ENCODE data around the gene CCDC184. TPM values are rescaled to one million over a fixed set of nuclear protein-coding genes. Genes with fewer than 3 reads are reported as not detected.

CCDC184 gene
- polyA plus RNA-seq, 1 donor from 2014 or later, result 35.3 TPM

DNA sequence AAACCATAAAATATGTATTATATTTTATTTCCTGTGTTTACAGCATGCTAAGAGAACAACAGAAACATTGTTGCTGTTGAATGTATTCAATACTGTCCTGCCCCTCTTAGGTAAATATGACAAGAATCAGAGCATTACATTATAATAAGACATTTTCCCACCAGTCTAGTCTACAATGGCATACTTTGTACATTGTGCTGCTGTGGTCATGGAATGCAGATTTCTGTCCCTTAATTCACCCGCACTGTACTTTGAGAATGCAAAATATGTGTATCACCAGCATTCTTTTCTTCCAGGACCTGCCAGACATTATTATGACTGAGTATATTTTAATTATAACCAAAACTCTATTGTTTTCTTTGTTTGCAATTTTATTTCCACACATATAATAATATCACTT, 36.2 kb downstream of the CCDC184 start:
- Histone ChIP-seq H3K4me2 (ENCODE audit: low read length) (no peak overlapping the region), H4K20me1 (ENCODE audit: insufficient read depth) (no peaks in the 10 kb centered on the region), H3F3A (ENCODE audit: insufficient read depth, low read length, poor library complexity, severe bottlenecking) (no peaks in the 10 kb centered on the region), H3K9me3 (ENCODE audit: low read length) (no peaks in the 10 kb centered on the region), H3K27ac (ENCODE audit: low read length) (no peak overlapping the region), H3K9ac (ENCODE audit: low read length) (no peak overlapping the region), H3K9me2 (ENCODE audit: insufficient read depth, low read length) (no peaks in the 10 kb centered on the region), H3K36me3 (ENCODE audit: insufficient read depth, low read length) (no peaks in the 10 kb centered on the region), H3K79me2 (replicated peaks; ENCODE audit: insufficient read depth, low read length) (no peaks in the 10 kb centered on the region), H2AFZ (ENCODE audit: low read depth, low read length) (no peak overlapping the region), H3K4me3 (ENCODE audit: low read length) (no peak overlapping the region), H3K27me3 (ENCODE audit: insufficient read depth, low read depth, low read length) (no peaks in the 10 kb centered on the region)
- TF ChIP-seq RAD21 (conservative IDR thresholded peaks at IDR 0.05), result no peak
- TF ChIP-seq, protein P1, sequence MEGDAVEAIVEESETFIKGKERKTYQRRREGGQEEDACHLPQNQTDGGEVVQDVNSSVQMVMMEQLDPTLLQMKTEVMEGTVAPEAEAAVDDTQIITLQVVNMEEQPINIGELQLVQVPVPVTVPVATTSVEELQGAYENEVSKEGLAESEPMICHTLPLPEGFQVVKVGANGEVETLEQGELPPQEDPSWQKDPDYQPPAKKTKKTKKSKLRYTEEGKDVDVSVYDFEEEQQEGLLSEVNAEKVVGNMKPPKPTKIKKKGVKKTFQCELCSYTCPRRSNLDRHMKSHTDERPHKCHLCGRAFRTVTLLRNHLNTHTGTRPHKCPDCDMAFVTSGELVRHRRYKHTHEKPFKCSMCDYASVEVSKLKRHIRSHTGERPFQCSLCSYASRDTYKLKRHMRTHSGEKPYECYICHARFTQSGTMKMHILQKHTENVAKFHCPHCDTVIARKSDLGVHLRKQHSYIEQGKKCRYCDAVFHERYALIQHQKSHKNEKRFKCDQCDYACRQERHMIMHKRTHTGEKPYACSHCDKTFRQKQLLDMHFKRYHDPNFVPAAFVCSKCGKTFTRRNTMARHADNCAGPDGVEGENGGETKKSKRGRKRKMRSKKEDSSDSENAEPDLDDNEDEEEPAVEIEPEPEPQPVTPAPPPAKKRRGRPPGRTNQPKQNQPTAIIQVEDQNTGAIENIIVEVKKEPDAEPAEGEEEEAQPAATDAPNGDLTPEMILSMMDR (IDR thresholded peaks at IDR 0.05; ENCODE audit: poor library complexity, severe bottlenecking), result no peak
- no peak for TF ChIP-seq SMC3 (conservative IDR thresholded peaks at IDR 0.05; ENCODE audit: poor library complexity)
- TF ChIP-seq TAF1 (IDR thresholded peaks at IDR 0.05; ENCODE audit: low read depth), result no peak
- TF ChIP-seq, protein P2, sequence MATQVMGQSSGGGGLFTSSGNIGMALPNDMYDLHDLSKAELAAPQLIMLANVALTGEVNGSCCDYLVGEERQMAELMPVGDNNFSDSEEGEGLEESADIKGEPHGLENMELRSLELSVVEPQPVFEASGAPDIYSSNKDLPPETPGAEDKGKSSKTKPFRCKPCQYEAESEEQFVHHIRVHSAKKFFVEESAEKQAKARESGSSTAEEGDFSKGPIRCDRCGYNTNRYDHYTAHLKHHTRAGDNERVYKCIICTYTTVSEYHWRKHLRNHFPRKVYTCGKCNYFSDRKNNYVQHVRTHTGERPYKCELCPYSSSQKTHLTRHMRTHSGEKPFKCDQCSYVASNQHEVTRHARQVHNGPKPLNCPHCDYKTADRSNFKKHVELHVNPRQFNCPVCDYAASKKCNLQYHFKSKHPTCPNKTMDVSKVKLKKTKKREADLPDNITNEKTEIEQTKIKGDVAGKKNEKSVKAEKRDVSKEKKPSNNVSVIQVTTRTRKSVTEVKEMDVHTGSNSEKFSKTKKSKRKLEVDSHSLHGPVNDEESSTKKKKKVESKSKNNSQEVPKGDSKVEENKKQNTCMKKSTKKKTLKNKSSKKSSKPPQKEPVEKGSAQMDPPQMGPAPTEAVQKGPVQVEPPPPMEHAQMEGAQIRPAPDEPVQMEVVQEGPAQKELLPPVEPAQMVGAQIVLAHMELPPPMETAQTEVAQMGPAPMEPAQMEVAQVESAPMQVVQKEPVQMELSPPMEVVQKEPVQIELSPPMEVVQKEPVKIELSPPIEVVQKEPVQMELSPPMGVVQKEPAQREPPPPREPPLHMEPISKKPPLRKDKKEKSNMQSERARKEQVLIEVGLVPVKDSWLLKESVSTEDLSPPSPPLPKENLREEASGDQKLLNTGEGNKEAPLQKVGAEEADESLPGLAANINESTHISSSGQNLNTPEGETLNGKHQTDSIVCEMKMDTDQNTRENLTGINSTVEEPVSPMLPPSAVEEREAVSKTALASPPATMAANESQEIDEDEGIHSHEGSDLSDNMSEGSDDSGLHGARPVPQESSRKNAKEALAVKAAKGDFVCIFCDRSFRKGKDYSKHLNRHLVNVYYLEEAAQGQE (IDR thresholded peaks at IDR 0.05; ENCODE audit: borderline replicate concordance), result no peak
- no peak for TF ChIP-seq MXI1 (conservative IDR thresholded peaks at IDR 0.05; ENCODE audit: poor library complexity, severe bottlenecking)
- no peak for TF ChIP-seq EZH2 (IDR thresholded peaks at IDR 0.05; ENCODE audit: borderline replicate concordance, insufficient read depth, low read length, poor library complexity, severe bottlenecking)
- TF ChIP-seq POLR2AphosphoS5 (IDR thresholded peaks at IDR 0.05), result no peak
- no peak for TF ChIP-seq EP300 (conservative IDR thresholded peaks at IDR 0.05; ENCODE audit: poor library complexity, severe bottlenecking)

DNA sequence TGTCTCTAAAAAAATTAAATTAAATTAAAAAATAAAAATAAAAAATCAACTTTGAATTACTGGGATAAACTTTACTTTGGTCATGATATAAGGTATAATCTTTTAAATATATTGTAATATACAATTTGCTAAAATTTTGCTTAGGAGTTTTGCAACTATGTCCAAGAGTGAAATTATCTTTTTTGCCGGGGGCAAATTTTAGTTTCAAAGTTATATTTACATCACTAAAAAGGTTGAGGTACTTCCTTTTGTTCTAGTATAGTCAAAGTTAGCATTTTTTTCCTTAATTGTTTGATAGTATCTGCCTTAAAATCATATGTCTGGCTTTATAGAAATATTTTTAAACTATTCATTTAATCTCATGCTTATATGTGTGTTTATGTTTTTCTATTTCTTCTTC, 37.3 kb downstream of the CCDC184 start:
- H3K9ac ChIP-seq (ENCODE audit: low read length), result no peak overlapping the region
- H3F3A ChIP-seq (ENCODE audit: insufficient read depth, low read length, poor library complexity, severe bottlenecking), result no peaks in the 10 kb centered on the region
- H4K20me1 ChIP-seq (ENCODE audit: insufficient read depth), result no peaks in the 10 kb centered on the region
- H3K4me2 ChIP-seq (ENCODE audit: low read length), result no peak overlapping the region
- H3K79me2 ChIP-seq (replicated peaks; ENCODE audit: insufficient read depth, low read length), result no peaks in the 10 kb centered on the region
- no peaks in the 10 kb centered on the region for H3K36me3 ChIP-seq (ENCODE audit: insufficient read depth, low read length)
- H3K27ac ChIP-seq (ENCODE audit: low read length), result no peak overlapping the region
- TF ChIP-seq POLR2AphosphoS5 (IDR thresholded peaks at IDR 0.05) (no peak), RAD21 (conservative IDR thresholded peaks at IDR 0.05) (no peak), SMC3 (conservative IDR thresholded peaks at IDR 0.05; ENCODE audit: poor library complexity) (no peak)
- H3K27me3 ChIP-seq (ENCODE audit: insufficient read depth, low read depth, low read length), result no peaks in the 10 kb centered on the region
- H3K9me2 ChIP-seq (ENCODE audit: insufficient read depth, low read length), result no peaks in the 10 kb centered on the region
- peaks cover 4% of the 10 kb centered on the region for H3K9me3 ChIP-seq (ENCODE audit: low read length)
- no peak overlapping the region for H3K4me3 ChIP-seq (ENCODE audit: low read length)
- H2AFZ ChIP-seq (ENCODE audit: low read depth, low read length), result no peak overlapping the region

DNA sequence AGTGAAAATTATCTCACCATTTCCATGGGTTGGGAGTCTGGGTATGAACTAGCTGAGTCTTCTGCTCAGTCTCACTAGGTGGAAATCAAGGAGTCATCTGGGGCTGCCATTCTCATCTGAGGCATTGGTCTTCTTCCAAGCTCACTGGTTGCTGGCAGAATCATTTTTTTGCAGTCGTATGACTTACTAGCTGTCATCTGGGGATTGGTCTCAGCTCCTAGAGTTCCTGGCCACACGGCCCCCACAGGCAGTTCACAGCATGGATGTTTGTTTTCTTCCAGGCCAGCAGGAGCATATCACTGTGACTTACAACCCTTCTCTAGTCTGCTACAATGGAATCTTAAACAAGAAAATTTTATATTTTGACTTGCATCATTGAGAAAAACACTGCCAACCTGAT, 38.2 kb downstream of the CCDC184 start:
- no peaks in the 10 kb centered on the region for H3K27me3 ChIP-seq (ENCODE audit: insufficient read depth, low read depth, low read length)
- H3K79me2 ChIP-seq (replicated peaks; ENCODE audit: insufficient read depth, low read length), result no peaks in the 10 kb centered on the region
- no peak for TF ChIP-seq POLR2AphosphoS5 (IDR thresholded peaks at IDR 0.05)
- TF ChIP-seq, protein P1 (IDR thresholded peaks at IDR 0.05; ENCODE audit: poor library complexity, severe bottlenecking), result no peak
- TF ChIP-seq MXI1 (conservative IDR thresholded peaks at IDR 0.05; ENCODE audit: poor library complexity, severe bottlenecking), result no peak
- TF ChIP-seq, protein P2 (IDR thresholded peaks at IDR 0.05; ENCODE audit: borderline replicate concordance), result no peak
- TF ChIP-seq EZH2 (IDR thresholded peaks at IDR 0.05; ENCODE audit: borderline replicate concordance, insufficient read depth, low read length, poor library complexity, severe bottlenecking), result no peak
- no peak for TF ChIP-seq SMC3 (conservative IDR thresholded peaks at IDR 0.05; ENCODE audit: poor library complexity)
- no peak for TF ChIP-seq RAD21 (conservative IDR thresholded peaks at IDR 0.05)
- no peak for TF ChIP-seq TAF1 (IDR thresholded peaks at IDR 0.05; ENCODE audit: low read depth)
- TF ChIP-seq EP300 (conservative IDR thresholded peaks at IDR 0.05; ENCODE audit: poor library complexity, severe bottlenecking), result no peak
- H3K9ac ChIP-seq (ENCODE audit: low read length), result no peak overlapping the region
- H2AFZ ChIP-seq (ENCODE audit: low read depth, low read length), result no peak overlapping the region
- H3F3A ChIP-seq (ENCODE audit: insufficient read depth, low read length, poor library complexity, severe bottlenecking), result no peaks in the 10 kb centered on the region
- no peak overlapping the region for H3K4me2 ChIP-seq (ENCODE audit: low read length)
- H3K4me3 ChIP-seq (ENCODE audit: low read length), result no peak overlapping the region
- no peaks in the 10 kb centered on the region for H4K20me1 ChIP-seq (ENCODE audit: insufficient read depth)
- H3K9me2 ChIP-seq (ENCODE audit: insufficient read depth, low read length), result no peaks in the 10 kb centered on the region
- peaks cover 6% of the 10 kb centered on the region for H3K9me3 ChIP-seq (ENCODE audit: low read length)
- no peaks in the 10 kb centered on the region for H3K36me3 ChIP-seq (ENCODE audit: insufficient read depth, low read length)
- H3K27ac ChIP-seq (ENCODE audit: low read length), result no peak overlapping the region
